DND-41 (cell line): ENCODE results near the gene CKS1B.

Experiments
- ATAC-seq: fragments of 200-7000 bp; cut with Tn5 transposase; 3 replicates; pipeline ENCODE4 v1.9.1; 2021; ENCODE audit warnings: low read depth; ENCODE audit not compliant: insufficient read depth
- DNase-seq: peaks from one replicate; pipeline ENCODE4 v3.0.0-alpha.2; 2020
- H2AFZ ChIP-seq: 2 replicates; pipeline ENCODE4 v1.6.0; 2012; ENCODE audit warnings: low read depth, low read length
- H3K27ac ChIP-seq: 2 replicates; pipeline ENCODE4 v1.5.1; 2012; ENCODE audit warnings: low read length, inconsistent platforms
- H3K27me3 ChIP-seq: fragments of 200-600 bp; sonication (generic); 2 replicates; pipeline ENCODE4 v1.6.0; 2012; ENCODE audit warnings: low read length, mild to moderate bottlenecking, inconsistent platforms; ENCODE audit not compliant: insufficient read depth, poor library complexity
- H3K36me3 ChIP-seq: 2 replicates; pipeline ENCODE4 v1.5.1; 2012; ENCODE audit warnings: low read length, inconsistent platforms; ENCODE audit not compliant: insufficient read depth
- H3K4me1 ChIP-seq: 2 replicates; pipeline ENCODE4 v1.5.1; 2012; ENCODE audit warnings: mild to moderate bottlenecking, low read length; ENCODE audit not compliant: insufficient read depth
- H3K4me2 ChIP-seq: 2 replicates; pipeline ENCODE4 v1.6.0; 2012; ENCODE audit warnings: mild to moderate bottlenecking, moderate library complexity, low read length, inconsistent platforms; ENCODE audit not compliant: insufficient read depth
- H3K4me3 ChIP-seq, 2 experiments: fragments of 200-600 bp in 1 of 2; shearing (Covaris generic) in 1 of 2; 2 replicates each; pipeline ENCODE4 v1.5.1; 2012 to 2016; ENCODE audit warnings: inconsistent platforms in 2 of 2, low read length in 2 of 2, mild to moderate bottlenecking in 2 of 2, low read depth in 1 of 2, moderate library complexity in 1 of 2
- H3K79me2 ChIP-seq: 2 replicates; pipeline ENCODE4 v1.6.0; 2012; ENCODE audit warnings: low read length, inconsistent platforms; ENCODE audit not compliant: insufficient read depth
- H3K9ac ChIP-seq: 2 replicates; pipeline ENCODE4 v1.6.0; 2012; ENCODE audit warnings: low read depth, mild to moderate bottlenecking, inconsistent platforms, low read length, moderate library complexity
- H3K9me3 ChIP-seq: 2 replicates; pipeline ENCODE4 v1.5.1; 2012; ENCODE audit warnings: low read length, moderate library complexity, mild to moderate bottlenecking, inconsistent platforms; ENCODE audit not compliant: insufficient read depth, severe bottlenecking
- H4K20me1 ChIP-seq: 2 replicates; pipeline ENCODE4 v1.6.0; 2012; ENCODE audit warnings: low read length; ENCODE audit not compliant: insufficient read depth
- EZH2 ChIP-seq: IDR thresholded peaks from 3 replicates; pipeline ENCODE4 v1.6.1; 2012; ENCODE audit warnings: borderline replicate concordance, low read depth, mild to moderate bottlenecking, moderate library complexity, low read length, inconsistent platforms; ENCODE audit not compliant: severe bottlenecking
- TF ChIP-seq, protein P1 (sequence below): IDR thresholded peaks from 2 replicates; pipeline ENCODE4 v1.5.1; 2012; ENCODE audit warnings: borderline replicate concordance, low read length, moderate library complexity, mild to moderate bottlenecking; ENCODE audit not compliant: poor library complexity, severe bottlenecking; ENCODE audit errors: extremely low read depth

The CKS1B gene

DNA sequence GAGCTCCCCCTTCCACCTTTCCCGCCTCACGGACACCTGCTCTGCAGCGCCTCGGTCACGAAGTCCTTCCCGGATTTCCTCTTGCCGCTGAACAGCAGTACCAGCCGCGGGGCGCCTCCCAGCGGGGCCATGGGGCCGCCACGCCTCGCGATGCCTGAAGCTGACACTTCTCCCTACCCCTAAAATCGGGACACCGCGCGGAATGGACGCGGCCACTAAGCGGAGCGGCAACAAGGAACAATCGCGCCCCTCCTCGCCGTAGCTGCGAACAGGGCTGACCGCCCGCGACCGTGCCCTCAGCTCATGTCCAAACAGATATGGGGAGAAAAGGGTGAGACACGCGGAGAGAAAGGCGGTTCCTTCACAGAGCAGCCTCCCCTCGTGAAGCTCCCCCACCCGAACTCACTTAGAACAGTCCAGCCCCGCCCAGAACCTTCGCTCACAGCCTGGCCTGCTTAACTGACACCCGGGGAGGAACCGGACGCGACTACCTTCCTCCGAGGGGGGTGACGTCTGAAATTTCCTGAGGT lies 37.9 kb upstream of the CKS1B start, which contains the start of gene PMVK:
Gene PMVK (minus strand): TSS at position 165 of the 530 bp plus-strand sequence. CDS start 34 bp downstream, at position 131.
- Histone ChIP-seq H3K9ac (peak within 1 kb of the TSS; percentile 69), H3K4me1 (peaks cover 41% of the 10 kb centered on the region), H3K79me2 (peaks cover 12% of the 10 kb centered on the region), H3K27ac (peak within 1 kb of the TSS; percentile 95), H3K4me2 (peak within 1 kb of the TSS; percentile 87), H3K9me3 (no peaks in the 10 kb centered on the region), H3K36me3 (no peaks in the 10 kb centered on the region), H3K4me3 (peak within 1 kb of the TSS; percentile 27 to 64; a peak in 3 of 4 replicates), H4K20me1 (no peaks in the 10 kb centered on the region), H2AFZ (peak within 1 kb of the TSS; percentile 86), H3K27me3 (no peaks in the 10 kb centered on the region)
- DNase-seq = peak; percentile 95
- ATAC-seq = peak; percentile 87
- TF ChIP-seq EZH2 = no peak
- TF ChIP-seq, protein P1, sequence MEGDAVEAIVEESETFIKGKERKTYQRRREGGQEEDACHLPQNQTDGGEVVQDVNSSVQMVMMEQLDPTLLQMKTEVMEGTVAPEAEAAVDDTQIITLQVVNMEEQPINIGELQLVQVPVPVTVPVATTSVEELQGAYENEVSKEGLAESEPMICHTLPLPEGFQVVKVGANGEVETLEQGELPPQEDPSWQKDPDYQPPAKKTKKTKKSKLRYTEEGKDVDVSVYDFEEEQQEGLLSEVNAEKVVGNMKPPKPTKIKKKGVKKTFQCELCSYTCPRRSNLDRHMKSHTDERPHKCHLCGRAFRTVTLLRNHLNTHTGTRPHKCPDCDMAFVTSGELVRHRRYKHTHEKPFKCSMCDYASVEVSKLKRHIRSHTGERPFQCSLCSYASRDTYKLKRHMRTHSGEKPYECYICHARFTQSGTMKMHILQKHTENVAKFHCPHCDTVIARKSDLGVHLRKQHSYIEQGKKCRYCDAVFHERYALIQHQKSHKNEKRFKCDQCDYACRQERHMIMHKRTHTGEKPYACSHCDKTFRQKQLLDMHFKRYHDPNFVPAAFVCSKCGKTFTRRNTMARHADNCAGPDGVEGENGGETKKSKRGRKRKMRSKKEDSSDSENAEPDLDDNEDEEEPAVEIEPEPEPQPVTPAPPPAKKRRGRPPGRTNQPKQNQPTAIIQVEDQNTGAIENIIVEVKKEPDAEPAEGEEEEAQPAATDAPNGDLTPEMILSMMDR = peak; percentile 59

DNA sequence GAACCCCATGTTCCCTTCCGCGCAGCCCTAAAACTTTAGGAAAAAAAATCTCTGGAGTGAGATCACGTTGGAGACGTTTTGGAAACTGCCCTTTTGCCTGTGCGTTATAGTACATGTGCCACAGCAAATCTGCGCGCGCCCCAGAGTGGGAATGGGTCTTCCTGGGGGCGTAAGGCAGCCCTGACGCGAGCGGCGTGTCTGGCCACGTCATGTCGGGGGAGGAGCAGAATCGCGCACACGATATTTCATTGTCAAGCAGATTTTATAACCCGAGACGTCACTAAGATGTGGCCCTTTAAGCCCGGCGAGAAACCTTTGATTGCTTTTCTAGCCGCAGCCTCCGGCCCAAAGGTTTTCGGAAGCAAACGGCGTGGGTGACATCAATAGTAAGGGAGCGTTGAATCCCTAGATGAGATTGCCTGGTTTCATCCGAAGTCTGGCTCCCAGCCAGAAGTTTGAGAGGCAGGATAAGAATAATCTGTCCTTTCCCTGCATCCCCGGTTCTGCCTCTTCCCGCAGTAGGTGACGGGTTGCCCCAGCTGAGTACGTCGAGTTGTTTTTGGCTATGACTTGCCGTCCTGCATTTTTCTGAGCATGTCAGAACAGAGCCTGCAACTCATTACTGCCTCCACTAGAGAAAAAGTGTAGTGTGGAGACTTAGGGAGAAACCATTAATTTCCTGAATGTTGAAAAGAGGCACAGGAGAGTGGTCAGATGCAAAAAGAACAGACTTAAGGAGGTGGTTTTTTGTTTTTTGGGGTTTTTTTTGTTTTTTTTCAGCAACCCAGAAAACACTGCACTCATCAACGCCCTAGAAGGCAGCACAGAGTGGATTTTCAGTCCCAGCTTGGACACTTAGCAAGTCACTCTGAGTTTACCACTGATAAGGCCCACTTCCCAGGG lies 37.1 kb upstream of the CKS1B start:
- Histone ChIP-seq H3K4me2 (peak overlapping the region; percentile 87), H3K36me3 (no peaks in the 10 kb centered on the region), H3K4me3 (peak overlapping the region; percentile 27 to 64; a peak in 3 of 4 replicates), H3K9me3 (no peaks in the 10 kb centered on the region), H3K27ac (peak overlapping the region; percentile 95), H3K27me3 (no peaks in the 10 kb centered on the region), H2AFZ (peak overlapping the region; percentile 86), H3K9ac (peak overlapping the region; percentile 69), H3K4me1 (peaks cover 48% of the 10 kb centered on the region), H3K79me2 (peaks cover 12% of the 10 kb centered on the region), H4K20me1 (no peaks in the 10 kb centered on the region)
- peak; percentile 70 for ATAC-seq
- no peak for TF ChIP-seq EZH2
- TF ChIP-seq, protein P1 = peak; percentile 40
- peak; percentile 86 for DNase-seq

DNA sequence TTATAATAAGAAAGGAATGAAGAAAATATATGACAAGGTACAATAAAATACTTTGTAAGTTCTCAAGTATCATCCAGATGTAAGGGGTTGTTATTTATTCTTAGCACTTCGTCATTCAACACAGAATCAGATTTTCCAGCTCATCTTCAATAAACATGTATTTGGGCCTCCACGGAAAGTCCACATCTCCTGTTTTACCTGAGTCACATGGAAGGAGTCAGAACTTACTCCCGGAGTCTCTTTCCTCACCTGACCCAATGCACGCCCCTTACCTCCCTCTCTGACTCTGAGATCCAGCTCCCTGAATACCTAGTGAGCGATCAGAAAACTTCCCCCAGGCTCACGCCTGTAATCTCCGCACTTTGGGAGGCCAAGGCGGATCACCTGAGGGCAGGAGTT lies 36.5 kb upstream of the CKS1B start:
- no peaks in the 10 kb centered on the region for H3K27me3 ChIP-seq
- H3K4me3 ChIP-seq = peak overlapping the region; percentile 27 to 64; a peak in 3 of 4 replicates
- ATAC-seq (no peak), DNase-seq (no peak)
- H4K20me1 ChIP-seq = no peaks in the 10 kb centered on the region
- H3K79me2 ChIP-seq = peaks cover 12% of the 10 kb centered on the region
- H3K9ac ChIP-seq = peak overlapping the region; percentile 69
- H3K27ac ChIP-seq = peak overlapping the region; percentile 95
- peak overlapping the region; percentile 87 for H3K4me2 ChIP-seq
- H3K9me3 ChIP-seq = no peaks in the 10 kb centered on the region
- peaks cover 55% of the 10 kb centered on the region for H3K4me1 ChIP-seq
- H2AFZ ChIP-seq = peak overlapping the region; percentile 86; the same call in 1 of the 2 replicates
- TF ChIP-seq, protein P1 = no peak
- TF ChIP-seq EZH2 = no peak
- no peaks in the 10 kb centered on the region for H3K36me3 ChIP-seq
